HEK293 (cell line): ENCODE measurements around the gene DNM1.

Experiments used
- CTCF ChIA-PET: fragments of 350-600 bp; formaldehyde crosslinking; extraction: SDS; loops from one replicate; lab custom pipeline; 2021; ENCODE audit warnings: antibody characterized with exemption; lab: Yijun Ruan, JAX
- POLR2A ChIA-PET: fragments of 300-600 bp; formaldehyde crosslinking; extraction: SDS; loops from one replicate; lab custom pipeline; 2020; ENCODE audit warnings: antibody characterized with exemption, inconsistent platforms; lab: Yijun Ruan, JAX
- H3K27ac ChIP-seq: fragments of 200-500 bp; sonication (Bioruptor generic); 2 replicates; pipeline ENCODE4 v1.5.1; 2014; ENCODE audit warnings: low read depth, low read length, control low read depth, inconsistent platforms; ENCODE audit errors: extremely low read depth
- H3K36me3 ChIP-seq, 2 experiments: fragments of 200-500 bp in 1 of 2; sonication (Bioruptor generic) in 1 of 2; 1 replicate in 1 of 2; 2 replicates in 1 of 2; pipeline ENCODE4 v1.5.1; 2014 to 2017; ENCODE audit warnings: inconsistent platforms in 2 of 2, low read length in 2 of 2; ENCODE audit not compliant: control insufficient read depth in 2 of 2, insufficient read depth in 1 of 2
- H3K4me1 ChIP-seq: fragments of 200-500 bp; sonication (Bioruptor generic); 2 replicates; pipeline ENCODE4 v1.5.1; 2014; ENCODE audit warnings: mild to moderate bottlenecking, low read length, inconsistent platforms; ENCODE audit not compliant: control insufficient read depth, insufficient read depth
- H3K4me3 ChIP-seq: 2 replicates; pipeline ENCODE4 v1.5.1; 2011; ENCODE audit warnings: low read depth, mild to moderate bottlenecking, control low read depth, low read length, moderate library complexity
- H3K9me3 ChIP-seq: fragments of 200-500 bp; sonication (Bioruptor generic); 2 replicates; pipeline ENCODE4 v1.5.1; 2014; ENCODE audit warnings: low read depth, low read length, inconsistent platforms; ENCODE audit not compliant: control insufficient read depth, insufficient read depth
- GLI2 ChIP-seq: fragments of 450-650 bp; formaldehyde crosslinking; IDR thresholded peaks from 2 replicates; pipeline ENCODE4; 2017; ENCODE audit warnings: missing biosample characterization, missing genetic modification characterization, low read depth, borderline replicate concordance
- GLI4 ChIP-seq: fragments of 450-650 bp; formaldehyde crosslinking; IDR thresholded peaks from 2 replicates; pipeline ENCODE4 v1.5.1; 2016; ENCODE audit warnings: missing biosample characterization, missing genetic modification characterization
- HOXC10 ChIP-seq: sonication (generic); formaldehyde crosslinking; IDR thresholded peaks from 2 replicates; pipeline ENCODE4 v1.8.1; 2023; ENCODE audit warnings: mild to moderate bottlenecking, missing genetic modification reagents
- IKZF3 ChIP-seq: fragments of 450-650 bp; IDR thresholded peaks from 2 replicates; pipeline ENCODE4 v1.5.0; 2018; ENCODE audit warnings: missing biosample characterization, mild to moderate bottlenecking, missing genetic modification characterization, moderate library complexity
- PRDM2 ChIP-seq: fragments of 450-650 bp; formaldehyde crosslinking; IDR thresholded peaks from 2 replicates; pipeline ENCODE4 v1.5.1; 2016; ENCODE audit warnings: missing biosample characterization, missing genetic modification characterization, borderline replicate concordance
- REST ChIP-seq: fragments of 450-650 bp; formaldehyde crosslinking; IDR thresholded peaks from 2 replicates; pipeline ENCODE4 v1.5.1; 2016; ENCODE audit warnings: missing biosample characterization, missing genetic modification characterization
- YY1 ChIP-seq: fragments of 450-650 bp; formaldehyde crosslinking; IDR thresholded peaks from 2 replicates; pipeline ENCODE4 v1.5.1; 2018; ENCODE audit warnings: missing biosample characterization, missing genetic modification characterization
- ZFP69B ChIP-seq: fragments of 450-650 bp; formaldehyde crosslinking; IDR thresholded peaks from 2 replicates; pipeline ENCODE4 v1.5.1; 2016; ENCODE audit warnings: missing biosample characterization, missing genetic modification characterization
- ZNF114 ChIP-seq: fragments of 450-650 bp; formaldehyde crosslinking; IDR thresholded peaks from 2 replicates; pipeline ENCODE4 v1.5.0; 2017; ENCODE audit warnings: missing biosample characterization, missing genetic modification characterization
- ZNF121 ChIP-seq: fragments of 450-650 bp; formaldehyde crosslinking; IDR thresholded peaks from 2 replicates; pipeline ENCODE4 v1.5.1; 2016; ENCODE audit warnings: missing biosample characterization, missing genetic modification characterization
- ZNF157 ChIP-seq: fragments of 450-650 bp; formaldehyde crosslinking; IDR thresholded peaks from 2 replicates; pipeline ENCODE4 v1.5.1; 2016; ENCODE audit warnings: missing biosample characterization, missing genetic modification characterization
- ZNF174 ChIP-seq: fragments of 450-650 bp; formaldehyde crosslinking; IDR thresholded peaks from 2 replicates; pipeline ENCODE4 v1.5.0; 2017; ENCODE audit warnings: missing biosample characterization, mild to moderate bottlenecking, missing genetic modification characterization
- ZNF184 ChIP-seq: fragments of 450-650 bp; IDR thresholded peaks from 2 replicates; pipeline ENCODE4 v1.5.1; 2018; ENCODE audit warnings: missing biosample characterization, mild to moderate bottlenecking, missing genetic modification characterization
- ZNF2 ChIP-seq: fragments of 450-650 bp; formaldehyde crosslinking; IDR thresholded peaks from 2 replicates; pipeline ENCODE4 v1.5.1; 2016; ENCODE audit warnings: missing biosample characterization, missing genetic modification characterization
- ZNF239 ChIP-seq: fragments of 450-650 bp; formaldehyde crosslinking; IDR thresholded peaks from 2 replicates; pipeline ENCODE4 v1.5.1; 2016; ENCODE audit warnings: missing biosample characterization, missing genetic modification characterization
- ZNF48 ChIP-seq: fragments of 450-650 bp; formaldehyde crosslinking; IDR thresholded peaks from 2 replicates; pipeline ENCODE4 v1.5.1; 2016; ENCODE audit warnings: missing biosample characterization, missing genetic modification characterization
- ZNF610 ChIP-seq: fragments of 450-650 bp; formaldehyde crosslinking; IDR thresholded peaks from 2 replicates; pipeline ENCODE4 v1.5.1; 2016; ENCODE audit warnings: missing biosample characterization, missing genetic modification characterization, borderline replicate concordance
- ZNF76 ChIP-seq: fragments of 450-650 bp; formaldehyde crosslinking; IDR thresholded peaks from 2 replicates; pipeline ENCODE4; 2016; ENCODE audit warnings: low read depth, missing biosample characterization, missing genetic modification characterization, borderline replicate concordance
- ZNF785 ChIP-seq: fragments of 450-650 bp; formaldehyde crosslinking; IDR thresholded peaks from 2 replicates; pipeline ENCODE4 v1.5.1; 2016; ENCODE audit warnings: missing biosample characterization, missing genetic modification characterization
- ZNF791 ChIP-seq: fragments of 450-650 bp; formaldehyde crosslinking; IDR thresholded peaks from 2 replicates; pipeline ENCODE4 v1.5.1; 2016; ENCODE audit warnings: missing biosample characterization, missing genetic modification characterization
- ZNF830 ChIP-seq: fragments of 450-650 bp; IDR thresholded peaks from 2 replicates; pipeline ENCODE4 v1.5.0; 2018; ENCODE audit warnings: missing biosample characterization, missing genetic modification characterization, low read depth, mild to moderate bottlenecking, moderate library complexity

The DNM1 gene

GRCh38 chr9:128188209-128188608 is 15.0 kb upstream of the DNM1 start:
- ChIA-PET POLR2A (interaction anchor here (1.1 kb wide), 1 partner anchor 28 kb away, joined by 4 read pairs; the partner anchor contains the start of gene BBLN), CTCF (interaction anchor here (0.6 to 1.3 kb wide), 3 partner anchors 42 to 71 kb away, joined by 3 to 6 read pairs (median 3); no protein-coding TSS in a partner anchor)
- Histone ChIP-seq H3K36me3 (peaks cover 15 to 61% of the 10 kb centered on the region in 2 experiments; a peak in 2 of 3 replicates), H3K9me3 (no peaks in the 10 kb centered on the region), H3K4me3 (no peak overlapping the region), H3K27ac (no peak overlapping the region), H3K4me1 (no peaks in the 10 kb centered on the region)
- TF ChIP-seq GLI2, result no peak
- TF ChIP-seq ZNF121 (tag by site-specific recombination), result peak; percentile 68; the same call in 1 of the 2 replicates
- no peak for TF ChIP-seq ZNF2 (tag by site-specific recombination)
- no peak for TF ChIP-seq ZNF184 (tag by site-specific recombination)
- no peak for TF ChIP-seq ZFP69B (tag by site-specific recombination)
- no peak for TF ChIP-seq ZNF791
- no peak for TF ChIP-seq GLI4 (tag by site-specific recombination)

- ChIA-PET CTCF (interaction anchor here (0.6 to 2.1 kb wide), 9 partner anchors 9 to 269 kb away, joined by 3 to 8 read pairs (median 4); no protein-coding TSS in a partner anchor), POLR2A (interaction anchor here (0.6 to 4.5 kb wide), 7 partner anchors 10 to 86 kb away, joined by 3 to 30 read pairs (median 6); partner anchors contain the start of genes BBLN, DNM1, GOLGA2 and SWI5)
- Histone ChIP-seq H3K4me3 (no peak overlapping the region), H3K4me1 (no peaks in the 10 kb centered on the region), H3K27ac (no peak overlapping the region), H3K36me3 (peaks cover 8 to 50% of the 10 kb centered on the region in 2 experiments; a peak in 2 of 3 replicates)
- no peak for TF ChIP-seq IKZF3
- no peak for TF ChIP-seq HOXC10 (CRISPR knock-in tag)
- TF ChIP-seq REST (tag by site-specific recombination), result 0 out of 2 replicates have a peak, but pooled peaks have one; percentile 34
- no peak for TF ChIP-seq ZFP69B (tag by site-specific recombination)
- TF ChIP-seq ZNF114 (tag by site-specific recombination), result no peak
- TF ChIP-seq, all 188 proteins: peak for 1
- no peaks in the 10 kb centered on the region for H3K9me3 ChIP-seq
Observed at GRCh38 chr9:128190013-128190412, 13.2 kb upstream of the DNM1 start.

- no peaks in the 10 kb centered on the region for H3K9me3 ChIP-seq
- H3K4me1 ChIP-seq, result no peaks in the 10 kb centered on the region
- ChIA-PET POLR2A (interaction anchor here (0.6 to 4.5 kb wide), 8 partner anchors 9 to 85 kb away, joined by 3 to 30 read pairs (median 6); partner anchors contain the start of genes BBLN, DNM1, GOLGA2 and SWI5), CTCF (interaction anchor here (0.6 to 2.1 kb wide), 9 partner anchors 10 to 639 kb away, joined by 3 to 8 read pairs (median 4); no protein-coding TSS in a partner anchor)
- H3K36me3 ChIP-seq, result peaks cover 8 to 42% of the 10 kb centered on the region in 2 experiments; a peak in 2 of 3 replicates
- peak overlapping the region; percentile 59 for H3K4me3 ChIP-seq
- peak overlapping the region; percentile 70 for H3K27ac ChIP-seq
- TF ChIP-seq ZNF157 (no peak), ZNF239 (tag by site-specific recombination) (no peak), PRDM2 (tag by site-specific recombination) (no peak), ZNF76 (tag by site-specific recombination) (no peak), ZNF48 (tag by site-specific recombination) (no peak), ZNF610 (tag by site-specific recombination) (no peak), ZNF174 (tag by site-specific recombination) (no peak), YY1 (tag by site-specific recombination) (no peak), ZNF830 (tag by site-specific recombination) (no peak), ZNF785 (tag by site-specific recombination) (no peak)
Observed at GRCh38 chr9:128190516-128191405, 12.4 kb upstream of the DNM1 start.
